ENCODE data around the gene EHMT2. TPM values are rescaled to one million over a fixed set of nuclear protein-coding genes. Genes with fewer than 3 reads are reported as not detected.

Gene EHMT2
- total and polyA plus RNA-seq, 2 of the 13 experiments (the other 11 are each of a cell fraction or from before 2014, with no cell fraction given): 55.2 to 69.2 TPM

GRCh38 chr6:31862344-31863235 is 34.9 kb downstream of the EHMT2 start, which contains the start of gene NEU1 (continued):
- TF ChIP-seq ZNF33B (CRISPR knock-in tag; IDR thresholded peaks at IDR 0.05): no peak
- no peak for TF ChIP-seq EED (CRISPR knock-in tag; IDR thresholded peaks at IDR 0.05)
- TF ChIP-seq PCBP2 (optimal IDR thresholded peaks at IDR 0.05; ENCODE audit: low read depth, low read length, poor library complexity, severe bottlenecking): peak; percentile 21
- no peak for TF ChIP-seq THYN1 (CRISPR knock-in tag; IDR thresholded peaks at IDR 0.05; ENCODE audit: borderline replicate concordance, low read depth)
- peak; percentile 92 for TF ChIP-seq SP2 (CRISPR knock-in tag; IDR thresholded peaks at IDR 0.05)
- no peak; the same call in none of the 2 replicates for TF ChIP-seq ZNF737 (CRISPR knock-in tag; IDR thresholded peaks at IDR 0.05; ENCODE audit: borderline replicate concordance)
- no peak for TF ChIP-seq ZKSCAN5 (CRISPR knock-in tag; IDR thresholded peaks at IDR 0.05)
- peak; percentile 84 for TF ChIP-seq HDAC1 (CRISPR knock-in tag; IDR thresholded peaks at IDR 0.05)
- peak; percentile 94 for TF ChIP-seq EEA1 (CRISPR knock-in tag; IDR thresholded peaks at IDR 0.05; ENCODE audit: borderline replicate concordance)
- TF ChIP-seq STAG1 (CRISPR knock-in tag; IDR thresholded peaks at IDR 0.05): peak; percentile 39
- no peak for TF ChIP-seq ZNF552 (CRISPR knock-in tag; IDR thresholded peaks at IDR 0.05; ENCODE audit: borderline replicate concordance)
- 0 out of 2 replicates have a peak, but pooled peaks have one; percentile 51 for TF ChIP-seq ZNF782 (CRISPR knock-in tag; IDR thresholded peaks at IDR 0.05; ENCODE audit: borderline replicate concordance)
- no peak for TF ChIP-seq GRHL1 (CRISPR knock-in tag; conservative IDR thresholded peaks at IDR 0.05)
- no peak for TF ChIP-seq SMARCC2 (IDR thresholded peaks at IDR 0.05)
- peak; percentile 96 for TF ChIP-seq CREM (IDR thresholded peaks at IDR 0.05)
- no peak for TF ChIP-seq CREM (CRISPR knock-in tag; IDR thresholded peaks at IDR 0.05)
- TF ChIP-seq ZNF569 (CRISPR knock-in tag; IDR thresholded peaks at IDR 0.05; ENCODE audit: borderline replicate concordance): no peak; the same call in 1 of the 2 replicates
- TF ChIP-seq ZNF562 (CRISPR knock-in tag; IDR thresholded peaks at IDR 0.05; ENCODE audit: borderline replicate concordance): no peak
- TF ChIP-seq E2F1 (CRISPR knock-in tag; IDR thresholded peaks at IDR 0.05): peak; percentile 86
- peak; percentile 99 for TF ChIP-seq ZFP91 (CRISPR knock-in tag; IDR thresholded peaks at IDR 0.05; ENCODE audit: borderline replicate concordance)
- no peak; the same call in 1 of the 2 replicates for TF ChIP-seq ZNF550 (CRISPR knock-in tag; IDR thresholded peaks at IDR 0.05; ENCODE audit: borderline replicate concordance)
- no peak for TF ChIP-seq RCOR2 (CRISPR knock-in tag; IDR thresholded peaks at IDR 0.05)
- TF ChIP-seq MAFK (conservative IDR thresholded peaks at IDR 0.05 in 1 of 2, IDR thresholded peaks at IDR 0.05 in 1 of 2; ENCODE audit: low read length in 2 of 2): no peak
- TF ChIP-seq ZBTB1 (CRISPR knock-in tag; IDR thresholded peaks at IDR 0.05; ENCODE audit: borderline replicate concordance): 0 out of 2 replicates have a peak, but pooled peaks have one; percentile 34
- TF ChIP-seq ZNF816 (CRISPR knock-in tag; IDR thresholded peaks at IDR 0.05; ENCODE audit: borderline replicate concordance): peak; percentile 97; the same call in 1 of the 2 replicates
- peak; percentile 77; the same call in 1 of the 2 replicates for TF ChIP-seq SNAI1 (CRISPR knock-in tag; IDR thresholded peaks at IDR 0.05; ENCODE audit: borderline replicate concordance)

Measured in HepG2 (cell line).